GM12865 (cell line): ENCODE measurements around the gene PCDHA9.
"Not testable (repeated sequence)": the region's sequence is repeated elsewhere in the genome, so short reads cannot be mapped to it uniquely, and the experiment has no call there.

Experiments
- DNase-seq: peaks from one replicate; pipeline ENCODE4 v3.0.0; 2010; ENCODE audit warnings: low read depth
- H3K4me3 ChIP-seq: 2 replicates; pipeline ENCODE4 v1.5.1; 2011; ENCODE audit warnings: mild to moderate bottlenecking, low read depth, low read length, control low read depth
- TF ChIP-seq, protein P1 (sequence below): IDR thresholded peaks from 2 replicates; pipeline ENCODE4 v1.5.1; 2011; ENCODE audit warnings: low read length, control low read depth, low read depth, inconsistent platforms; ENCODE audit not compliant: insufficient read depth; ENCODE audit errors: missing control alignments

Gene PCDHA9

DNA sequence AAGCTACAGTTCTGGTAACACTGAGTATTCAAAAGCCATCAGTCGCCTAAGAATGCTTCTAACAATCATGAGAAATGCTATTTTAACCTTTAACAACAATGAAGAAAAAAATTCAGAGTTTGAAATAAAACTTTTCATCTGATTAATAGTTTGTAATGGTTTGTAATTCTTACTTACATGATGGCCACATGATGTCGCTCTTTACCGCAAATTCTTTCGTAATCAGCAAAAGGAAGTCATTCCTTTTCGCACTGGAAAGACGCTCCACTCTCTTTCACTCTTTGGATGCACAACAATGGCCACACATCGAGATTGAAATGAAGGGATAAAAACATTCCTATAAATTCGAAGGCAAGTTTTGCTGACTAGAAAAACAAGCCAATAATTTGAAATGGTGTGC is 14.2 kb upstream of the PCDHA9 start, which contains the start of gene PCDHA7:
Gene PCDHA7 (plus strand): TSS at position 277 of the 400 bp plus-strand sequence. CDS start 115 bp downstream, at position 392.
- TF ChIP-seq, protein P1, sequence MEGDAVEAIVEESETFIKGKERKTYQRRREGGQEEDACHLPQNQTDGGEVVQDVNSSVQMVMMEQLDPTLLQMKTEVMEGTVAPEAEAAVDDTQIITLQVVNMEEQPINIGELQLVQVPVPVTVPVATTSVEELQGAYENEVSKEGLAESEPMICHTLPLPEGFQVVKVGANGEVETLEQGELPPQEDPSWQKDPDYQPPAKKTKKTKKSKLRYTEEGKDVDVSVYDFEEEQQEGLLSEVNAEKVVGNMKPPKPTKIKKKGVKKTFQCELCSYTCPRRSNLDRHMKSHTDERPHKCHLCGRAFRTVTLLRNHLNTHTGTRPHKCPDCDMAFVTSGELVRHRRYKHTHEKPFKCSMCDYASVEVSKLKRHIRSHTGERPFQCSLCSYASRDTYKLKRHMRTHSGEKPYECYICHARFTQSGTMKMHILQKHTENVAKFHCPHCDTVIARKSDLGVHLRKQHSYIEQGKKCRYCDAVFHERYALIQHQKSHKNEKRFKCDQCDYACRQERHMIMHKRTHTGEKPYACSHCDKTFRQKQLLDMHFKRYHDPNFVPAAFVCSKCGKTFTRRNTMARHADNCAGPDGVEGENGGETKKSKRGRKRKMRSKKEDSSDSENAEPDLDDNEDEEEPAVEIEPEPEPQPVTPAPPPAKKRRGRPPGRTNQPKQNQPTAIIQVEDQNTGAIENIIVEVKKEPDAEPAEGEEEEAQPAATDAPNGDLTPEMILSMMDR: no peak
- H3K4me3 ChIP-seq: no peak within 1 kb of the TSS

DNA sequence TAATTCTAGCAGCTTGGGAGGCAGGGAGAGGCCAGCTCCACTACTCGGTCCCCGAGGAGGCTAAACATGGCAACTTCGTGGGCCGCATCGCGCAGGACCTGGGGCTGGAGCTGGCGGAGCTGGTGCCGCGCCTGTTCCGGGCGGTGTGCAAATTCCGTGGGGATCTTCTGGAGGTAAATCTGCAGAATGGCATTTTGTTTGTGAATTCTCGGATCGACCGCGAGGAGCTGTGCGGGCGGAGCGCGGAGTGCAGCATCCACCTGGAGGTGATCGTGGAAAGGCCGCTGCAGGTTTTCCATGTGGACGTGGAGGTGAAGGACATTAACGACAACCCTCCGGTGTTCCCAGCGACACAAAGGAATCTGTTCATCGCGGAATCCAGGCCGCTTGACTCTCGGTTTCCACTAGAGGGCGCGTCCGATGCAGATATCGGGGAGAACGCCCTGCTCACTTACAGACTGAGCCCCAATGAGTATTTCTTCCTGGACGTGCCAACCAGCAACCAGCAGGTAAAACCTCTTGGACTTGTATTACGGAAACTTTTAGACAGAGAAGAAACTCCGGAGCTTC is 13.7 kb upstream of the PCDHA9 start:
- not testable (repeated sequence) for DNase-seq, H3K4me3 ChIP-seq

More for the DNA sequence above, 14.2 kb upstream of the PCDHA9 start, which contains the start of gene PCDHA7:
- DNase-seq: no peak

DNA sequence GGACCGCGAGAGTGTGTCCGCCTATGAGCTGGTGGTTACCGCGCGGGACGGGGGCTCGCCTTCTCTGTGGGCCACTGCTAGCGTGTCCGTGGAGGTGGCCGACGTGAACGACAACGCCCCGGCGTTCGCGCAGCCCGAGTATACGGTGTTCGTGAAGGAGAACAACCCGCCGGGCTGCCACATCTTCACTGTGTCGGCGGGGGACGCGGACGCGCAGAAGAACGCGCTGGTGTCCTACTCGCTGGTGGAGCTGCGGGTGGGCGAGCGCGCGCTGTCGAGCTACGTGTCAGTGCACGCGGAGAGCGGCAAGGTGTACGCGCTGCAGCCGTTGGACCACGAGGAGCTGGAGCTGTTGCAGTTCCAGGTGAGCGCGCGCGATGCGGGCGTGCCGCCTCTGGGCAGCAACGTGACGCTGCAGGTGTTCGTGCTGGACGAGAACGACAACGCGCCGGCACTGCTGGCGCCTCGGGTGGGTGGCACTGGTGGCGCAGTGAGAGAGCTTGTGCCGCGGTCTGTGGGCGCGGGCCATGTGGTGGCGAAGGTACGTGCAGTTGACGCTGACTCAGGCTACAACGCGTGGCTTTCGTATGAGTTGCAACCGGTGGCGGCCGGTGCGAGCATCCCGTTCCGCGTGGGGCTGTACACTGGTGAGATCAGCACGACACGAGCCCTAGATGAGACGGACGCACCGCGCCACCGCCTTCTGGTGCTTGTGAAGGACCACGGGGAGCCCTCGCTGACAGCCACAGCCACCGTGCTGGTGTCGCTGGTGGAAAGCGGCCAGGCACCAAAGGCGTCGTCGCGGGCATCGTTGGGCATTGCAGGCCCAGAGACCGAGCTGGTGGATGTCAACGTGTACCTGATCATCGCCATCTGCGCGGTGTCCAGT is 12.3 kb upstream of the PCDHA9 start:
- TF ChIP-seq, protein P1: no peak
- no peak overlapping the region for H3K4me3 ChIP-seq
- no peak for DNase-seq

DNA sequence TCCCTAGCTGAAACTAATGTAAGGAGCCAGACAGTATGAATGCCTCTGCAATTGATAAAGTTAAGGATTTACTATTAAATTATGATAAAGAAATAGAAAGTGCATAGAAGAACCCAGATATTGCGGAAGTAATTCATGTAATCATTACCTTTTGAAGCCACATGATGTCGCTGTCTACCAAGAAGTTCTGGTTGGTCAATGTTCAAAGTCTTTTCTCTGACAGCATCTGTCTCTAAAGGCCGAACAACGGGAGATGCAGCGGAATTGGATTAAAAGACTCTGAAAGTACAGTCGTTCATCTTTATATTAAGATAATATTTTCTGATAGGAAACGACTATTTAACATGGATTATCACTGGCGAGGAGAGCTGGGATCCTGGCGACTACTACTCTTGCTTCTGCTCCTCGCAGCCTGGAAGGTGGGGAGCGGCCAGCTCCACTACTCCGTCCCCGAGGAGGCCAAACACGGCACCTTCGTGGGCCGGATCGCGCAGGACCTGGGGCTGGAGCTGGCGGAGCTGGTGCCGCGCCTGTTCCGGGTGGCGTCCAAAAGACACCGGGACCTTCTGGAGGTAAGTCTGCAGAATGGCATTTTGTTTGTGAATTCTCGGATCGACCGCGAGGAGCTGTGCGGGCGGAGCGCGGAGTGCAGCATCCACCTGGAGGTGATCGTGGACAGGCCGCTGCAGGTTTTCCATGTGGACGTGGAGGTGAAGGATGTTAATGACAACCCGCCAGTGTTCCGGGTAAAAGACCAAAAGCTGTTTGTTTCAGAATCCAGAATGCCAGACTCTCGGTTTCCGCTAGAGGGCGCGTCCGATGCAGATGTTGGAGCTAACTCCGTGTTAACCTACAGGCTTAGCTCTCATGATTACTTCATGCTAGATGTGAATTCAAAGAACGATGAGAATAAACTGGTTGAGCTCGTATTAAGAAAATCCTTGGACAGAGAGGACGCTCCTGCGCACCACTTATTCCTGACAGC is 6.9 kb upstream of the PCDHA9 start, which contains the start of gene PCDHA8:
Gene PCDHA8 (plus strand): TSS at position 210 of the 985 bp plus-strand sequence. CDS start 135 bp downstream, at position 345.
- H3K4me3 ChIP-seq: no peak within 1 kb of the TSS

DNA sequence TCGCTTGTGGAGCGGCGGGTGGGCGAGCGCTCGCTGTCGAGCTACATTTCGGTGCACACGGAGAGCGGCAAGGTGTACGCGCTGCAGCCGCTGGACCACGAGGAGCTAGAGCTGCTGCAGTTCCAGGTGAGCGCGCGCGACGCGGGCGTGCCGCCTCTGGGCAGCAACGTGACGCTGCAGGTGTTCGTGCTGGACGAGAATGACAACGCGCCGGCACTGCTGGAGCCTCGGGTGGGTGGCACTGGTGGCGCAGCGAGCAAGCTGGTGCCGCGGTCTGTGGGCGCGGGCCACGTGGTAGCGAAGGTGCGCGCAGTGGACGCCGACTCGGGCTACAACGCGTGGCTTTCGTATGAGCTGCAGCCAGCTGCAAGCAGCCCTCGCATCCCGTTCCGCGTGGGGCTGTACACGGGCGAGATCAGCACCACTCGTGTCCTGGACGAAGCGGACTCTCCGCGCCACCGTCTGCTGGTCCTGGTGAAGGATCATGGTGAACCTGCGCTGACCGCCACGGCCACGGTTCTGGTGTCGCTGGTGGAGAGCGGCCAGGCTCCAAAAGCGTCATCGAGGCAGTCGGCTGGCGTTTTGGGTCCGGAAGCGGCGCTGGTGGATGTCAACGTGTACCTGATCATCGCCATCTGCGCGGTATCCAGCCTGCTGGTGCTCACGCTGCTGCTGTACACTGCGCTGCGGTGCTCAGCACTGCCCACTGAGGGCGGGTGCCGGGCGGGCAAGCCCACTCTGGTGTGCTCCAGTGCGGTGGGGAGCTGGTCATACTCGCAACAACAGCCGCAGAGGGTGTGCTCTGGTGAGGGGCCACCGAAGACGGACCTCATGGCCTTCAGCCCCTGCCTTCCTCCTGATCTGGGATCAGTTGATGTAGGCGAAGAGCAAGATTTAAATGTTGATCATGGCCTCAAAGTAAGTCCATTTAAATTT is 5.1 kb upstream of the PCDHA9 start:
- DNase-seq: no peak

More for the DNA sequence above, 6.9 kb upstream of the PCDHA9 start, which contains the start of gene PCDHA8:
- TF ChIP-seq, protein P1: peak; percentile 20
- DNase-seq: no peak

DNA sequence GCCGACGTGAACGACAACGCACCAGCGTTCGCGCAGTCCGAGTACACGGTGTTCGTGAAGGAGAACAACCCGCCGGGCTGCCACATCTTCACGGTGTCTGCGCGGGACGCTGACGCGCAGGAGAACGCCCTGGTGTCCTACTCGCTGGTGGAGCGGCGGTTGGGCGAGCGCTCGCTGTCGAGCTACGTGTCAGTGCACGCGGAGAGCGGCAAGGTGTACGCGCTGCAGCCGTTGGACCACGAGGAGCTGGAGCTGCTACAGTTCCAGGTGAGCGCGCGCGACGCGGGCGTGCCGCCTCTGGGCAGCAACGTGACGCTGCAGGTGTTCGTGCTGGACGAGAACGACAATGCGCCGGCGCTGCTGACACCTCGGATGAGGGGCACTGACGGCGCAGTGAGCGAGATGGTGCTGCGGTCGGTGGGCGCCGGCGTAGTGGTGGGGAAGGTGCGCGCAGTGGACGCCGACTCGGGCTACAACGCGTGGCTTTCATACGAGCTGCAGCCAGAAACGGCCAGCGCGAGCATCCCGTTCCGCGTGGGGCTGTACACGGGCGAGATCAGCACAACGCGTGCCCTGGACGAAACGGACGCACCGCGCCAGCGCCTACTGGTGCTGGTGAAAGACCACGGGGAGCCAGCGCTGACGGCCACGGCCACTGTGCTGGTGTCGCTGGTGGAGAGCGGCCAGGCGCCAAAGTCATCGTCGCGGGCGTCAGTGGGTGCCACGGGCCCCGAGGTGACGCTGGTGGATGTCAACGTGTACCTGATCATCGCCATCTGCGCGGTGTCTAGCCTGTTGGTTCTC is 1.9 kb downstream of the PCDHA9 start:
- DNase-seq, H3K4me3 ChIP-seq: not testable (repeated sequence)

More for the DNA sequence above, 5.1 kb upstream of the PCDHA9 start:
- no peak overlapping the region for H3K4me3 ChIP-seq
- TF ChIP-seq, protein P1: no peak
